ENCODE results near the gene MPHOSPH6.

MPHOSPH6 gene

DNA sequence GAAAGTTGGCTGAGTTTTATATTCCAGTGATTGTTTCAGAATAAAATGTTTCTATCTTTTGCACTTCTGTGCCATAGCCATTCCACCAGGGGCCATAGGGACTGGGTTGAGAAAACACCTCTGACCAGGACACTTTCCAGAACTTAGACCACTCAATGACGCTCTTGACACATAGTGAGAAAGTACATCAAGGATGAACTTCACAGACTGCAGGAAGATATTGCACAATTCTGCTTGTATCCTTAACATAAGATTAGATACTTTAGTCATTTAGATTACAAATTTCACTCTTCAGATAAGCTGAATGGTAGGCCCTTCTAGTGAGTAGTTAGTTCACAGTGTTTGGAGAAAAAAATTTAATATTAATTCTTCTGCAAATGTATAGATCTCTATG, 13.0 kb upstream of the MPHOSPH6 start:
- H3K4me3 Mint-ChIP-seq, result no peak overlapping the region
- no peaks in the 10 kb centered on the region for H3K4me1 Mint-ChIP-seq
- DNase-seq (ENCODE audit: low spot score in 2 of 2) (no peak), ATAC-seq (no peak)
- no peaks in the 10 kb centered on the region for H3K36me3 Mint-ChIP-seq
- no peak overlapping the region for H3K27ac Mint-ChIP-seq
- H3K9me3 Mint-ChIP-seq, result no peaks in the 10 kb centered on the region

- no peak for DNase-seq (ENCODE audit: low spot score in 2 of 2)
- Mint-ChIP-seq H3K36me3 (no peaks in the 10 kb centered on the region), H3K4me1 (no peaks in the 10 kb centered on the region), H3K9me3 (no peaks in the 10 kb centered on the region), H3K4me3 (no peak overlapping the region), H3K27ac (no peak overlapping the region)
- no peak for ATAC-seq
Observed at GRCh38 chr16:82182266-82183003, 12.4 kb upstream of the MPHOSPH6 start.

DNA sequence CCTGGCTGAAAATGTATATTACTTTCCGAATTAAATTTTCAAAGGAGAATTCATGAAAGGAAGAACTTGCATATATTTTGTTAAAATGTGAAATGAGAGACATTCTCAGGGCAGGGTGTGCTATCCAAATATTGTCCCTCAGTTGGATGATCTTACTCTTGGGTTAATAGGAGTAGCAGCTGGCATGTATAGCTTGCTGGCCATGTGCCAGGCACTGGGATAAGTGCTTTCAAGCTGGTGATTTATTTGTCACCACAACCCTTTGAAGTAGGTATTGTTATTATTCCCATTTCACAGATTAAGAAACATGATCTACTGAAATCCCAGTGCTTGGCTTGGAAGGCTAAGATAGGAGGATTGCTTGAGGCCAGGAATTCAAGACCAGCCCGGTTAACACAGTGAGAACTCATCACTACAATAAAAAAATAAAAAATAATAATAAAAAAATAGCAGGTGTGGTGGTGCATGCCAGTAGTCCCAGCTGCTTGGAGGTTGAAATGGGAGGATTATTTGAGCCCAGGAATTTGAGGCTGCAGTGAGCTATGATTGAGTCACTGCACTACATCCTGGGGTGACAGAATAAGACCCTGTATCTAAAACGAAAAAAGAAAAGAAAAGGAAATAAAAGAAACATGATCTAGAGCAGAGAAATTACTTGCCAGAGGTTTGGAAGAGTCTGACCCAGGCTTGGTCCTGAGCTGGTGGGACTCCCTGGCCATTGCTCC, 11.6 kb upstream of the MPHOSPH6 start:
- no peak for DNase-seq (ENCODE audit: low spot score in 2 of 2)
- ATAC-seq, result no peak
- Mint-ChIP-seq H3K4me3 (no peak overlapping the region), H3K27ac (no peak overlapping the region), H3K36me3 (no peaks in the 10 kb centered on the region), H3K9me3 (no peaks in the 10 kb centered on the region), H3K4me1 (no peaks in the 10 kb centered on the region)

GRCh38 chr16:82178352-82178751, 8.3 kb upstream of the MPHOSPH6 start:
- DNase-seq (ENCODE audit: low spot score in 2 of 2), result no peak
- Mint-ChIP-seq H3K36me3 (no peaks in the 10 kb centered on the region), H3K4me1 (no peaks in the 10 kb centered on the region), H3K9me3 (no peaks in the 10 kb centered on the region), H3K27ac (no peak overlapping the region), H3K4me3 (no peak overlapping the region)
- no peak for ATAC-seq

DNA sequence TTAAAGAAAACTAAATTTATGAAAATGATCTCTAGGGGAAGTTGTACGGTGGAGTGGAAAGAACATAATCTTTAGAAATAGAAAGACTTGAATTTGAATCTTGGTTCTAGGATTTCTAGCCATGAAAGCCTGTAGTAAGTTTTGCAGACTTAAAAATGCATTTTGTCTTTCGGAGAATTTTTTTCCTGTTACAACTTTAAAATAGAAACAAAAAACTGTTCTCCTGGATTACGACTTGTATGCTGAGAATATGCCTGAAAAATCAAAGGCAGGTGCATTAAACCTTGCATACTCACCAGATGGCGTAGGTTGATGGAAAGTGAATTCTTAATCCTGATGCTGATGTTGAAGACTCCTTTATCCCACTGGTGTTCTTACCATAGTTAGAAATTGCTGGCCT, 7.5 kb upstream of the MPHOSPH6 start:
- ATAC-seq, result no peak
- Mint-ChIP-seq H3K36me3 (no peaks in the 10 kb centered on the region), H3K9me3 (no peaks in the 10 kb centered on the region), H3K4me1 (no peaks in the 10 kb centered on the region), H3K27ac (no peak overlapping the region), H3K4me3 (no peak overlapping the region)
- no peak for DNase-seq (ENCODE audit: low spot score in 2 of 2)

DNA sequence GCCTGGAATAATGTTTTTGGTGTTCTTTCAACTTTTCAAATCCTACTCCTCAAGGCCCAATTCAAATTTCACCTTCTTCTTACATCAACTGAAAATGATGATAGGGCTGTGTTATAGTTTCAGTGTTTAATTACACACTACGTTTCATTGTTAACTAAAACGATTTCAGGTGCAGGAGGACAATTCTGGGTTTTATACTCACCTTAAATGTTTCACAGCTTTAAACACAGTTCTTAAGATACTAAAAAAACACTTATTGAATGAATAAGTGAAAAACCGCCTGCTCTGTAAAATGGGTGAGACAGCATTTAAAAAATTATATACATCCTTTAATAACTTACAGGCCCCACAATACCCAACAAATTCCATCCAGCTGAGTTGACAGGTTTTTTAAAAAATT, 6.2 kb upstream of the MPHOSPH6 start:
- no peak for DNase-seq (ENCODE audit: low spot score in 2 of 2)

GRCh38 chr16:82175627-82176026, 5.6 kb upstream of the MPHOSPH6 start:
- DNase-seq (ENCODE audit: low spot score in 2 of 2), result no peak
- H3K9me3 Mint-ChIP-seq, result no peaks in the 10 kb centered on the region
- no peak overlapping the region for H3K4me3 Mint-ChIP-seq
- H3K4me1 Mint-ChIP-seq, result no peaks in the 10 kb centered on the region
- ATAC-seq, result no peak
- H3K36me3 Mint-ChIP-seq, result peaks cover under 1% of the 10 kb centered on the region
- H3K27ac Mint-ChIP-seq, result no peak overlapping the region

More for the DNA sequence above, 6.2 kb upstream of the MPHOSPH6 start:
- Mint-ChIP-seq H3K36me3 (no peaks in the 10 kb centered on the region), H3K9me3 (no peaks in the 10 kb centered on the region), H3K4me1 (no peaks in the 10 kb centered on the region), H3K27ac (no peak overlapping the region), H3K4me3 (no peak overlapping the region)
- no peak for ATAC-seq

DNA sequence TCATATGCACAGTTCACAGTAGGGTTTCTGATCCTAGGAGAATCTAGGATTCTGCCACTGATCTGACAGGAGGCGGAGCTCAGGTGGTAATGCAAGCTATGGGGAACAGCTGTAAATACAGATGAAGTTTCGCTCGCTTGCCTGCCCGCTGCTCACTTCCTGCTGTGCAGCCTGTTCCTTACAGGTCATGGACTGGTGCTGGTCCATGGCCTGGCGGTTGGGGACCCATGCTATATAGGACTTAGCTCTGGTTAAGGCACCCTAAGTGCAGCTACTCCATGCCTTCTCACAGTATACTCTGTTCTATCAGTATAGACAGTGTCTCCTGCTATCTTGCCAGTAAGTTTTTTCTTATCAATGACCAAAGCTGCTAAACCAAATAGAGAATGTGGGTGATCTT, 2.4 kb downstream of the MPHOSPH6 start:
- Mint-ChIP-seq H3K4me1 (peaks cover 55% of the 10 kb centered on the region), H3K4me3 (no peak overlapping the region), H3K9me3 (peaks cover 3% of the 10 kb centered on the region), H3K27ac (no peak overlapping the region), H3K36me3 (peaks cover 62% of the 10 kb centered on the region)
- ATAC-seq (no peak), DNase-seq (ENCODE audit: low spot score in 2 of 2) (no peak)

GRCh38 chr16:82160226-82160625, 9.8 kb downstream of the MPHOSPH6 start:
- Mint-ChIP-seq H3K9me3 (no peaks in the 10 kb centered on the region), H3K27ac (no peak overlapping the region), H3K4me3 (no peak overlapping the region), H3K36me3 (peaks cover 97% of the 10 kb centered on the region), H3K4me1 (peaks cover 46% of the 10 kb centered on the region)
- ATAC-seq (no peak), DNase-seq (ENCODE audit: low spot score in 2 of 2) (no peak)

GRCh38 chr16:82157836-82158235, 12.2 kb downstream of the MPHOSPH6 start:
- Mint-ChIP-seq H3K27ac (no peak overlapping the region), H3K9me3 (no peaks in the 10 kb centered on the region), H3K4me1 (peaks cover 35% of the 10 kb centered on the region), H3K4me3 (no peak overlapping the region), H3K36me3 (peaks cover 92% of the 10 kb centered on the region)
- no peak for ATAC-seq
- DNase-seq (ENCODE audit: low spot score in 2 of 2), result no peak

DNA sequence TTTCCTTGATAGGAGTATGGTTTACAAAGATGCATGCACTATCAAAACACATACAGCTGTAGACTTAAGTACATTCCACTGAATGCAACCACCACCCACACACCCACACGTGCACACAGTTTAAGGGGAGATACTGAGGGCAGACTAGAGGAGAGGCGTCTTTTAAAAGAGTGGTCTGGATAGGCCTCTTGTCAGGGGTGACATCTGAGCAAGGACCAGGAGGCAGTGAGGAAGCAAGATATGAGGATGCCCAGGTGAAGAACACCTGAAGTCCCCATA, 12.6 kb downstream of the MPHOSPH6 start:
- ATAC-seq (no peak), DNase-seq (ENCODE audit: low spot score in 2 of 2) (no peak)
- Mint-ChIP-seq H3K27ac (no peak overlapping the region), H3K9me3 (no peaks in the 10 kb centered on the region), H3K36me3 (peaks cover 92% of the 10 kb centered on the region), H3K4me1 (peaks cover 33% of the 10 kb centered on the region), H3K4me3 (no peak overlapping the region)

GRCh38 chr16:82156761-82157533, 13.1 kb downstream of the MPHOSPH6 start:
- Mint-ChIP-seq H3K4me1 (peaks cover 28% of the 10 kb centered on the region), H3K4me3 (no peak overlapping the region), H3K36me3 (peaks cover 88% of the 10 kb centered on the region)

GRCh38 chr16:82152641-82153112, 17.3 kb downstream of the MPHOSPH6 start:
- DNase-seq (ENCODE audit: low spot score in 2 of 2), result no peak
- peaks cover 85% of the 10 kb centered on the region for H3K36me3 Mint-ChIP-seq
- H3K9me3 Mint-ChIP-seq, result no peaks in the 10 kb centered on the region
- no peak overlapping the region for H3K27ac Mint-ChIP-seq
- no peak overlapping the region for H3K4me3 Mint-ChIP-seq
- peaks cover 16% of the 10 kb centered on the region for H3K4me1 Mint-ChIP-seq
- no peak for ATAC-seq

More at GRCh38 chr16:82156761-82157533, 13.1 kb downstream of the MPHOSPH6 start:
- Mint-ChIP-seq H3K9me3 (no peaks in the 10 kb centered on the region), H3K27ac (no peak overlapping the region)
- ATAC-seq (no peak), DNase-seq (ENCODE audit: low spot score in 2 of 2) (no peak)

- H3K4me3 Mint-ChIP-seq, result no peak overlapping the region
- no peaks in the 10 kb centered on the region for H3K9me3 Mint-ChIP-seq
- no peak for DNase-seq (ENCODE audit: low spot score in 2 of 2)
Observed at GRCh38 chr16:82152196-82152595, 17.8 kb downstream of the MPHOSPH6 start.

GRCh38 chr16:82150549-82150948, 19.5 kb downstream of the MPHOSPH6 start:
- no peak for ATAC-seq
- peaks cover 11% of the 10 kb centered on the region for H3K4me1 Mint-ChIP-seq
- no peak overlapping the region for H3K27ac Mint-ChIP-seq
- no peak for DNase-seq (ENCODE audit: low spot score in 2 of 2)
- no peaks in the 10 kb centered on the region for H3K9me3 Mint-ChIP-seq
- H3K4me3 Mint-ChIP-seq, result no peak overlapping the region
- H3K36me3 Mint-ChIP-seq, result peaks cover 75% of the 10 kb centered on the region

More at GRCh38 chr16:82152196-82152595, 17.8 kb downstream of the MPHOSPH6 start:
- no peak for ATAC-seq
- no peak overlapping the region for H3K27ac Mint-ChIP-seq
- peaks cover 85% of the 10 kb centered on the region for H3K36me3 Mint-ChIP-seq
- H3K4me1 Mint-ChIP-seq, result peaks cover 11% of the 10 kb centered on the region

Data from stimulated activated effector memory CD8-positive, alpha-beta T cell treated with anti-CD3 and anti-CD28 coated beads, Interleukin-12 subunit alpha, Interleukin-12 subunit beta, amount 100 ng/mL, for 72 hours (primary cell).